Measurements from ENCODE around the gene MYLK. TPM values are rescaled to one million over a fixed set of nuclear protein-coding genes. Genes with fewer than 3 reads are reported as not detected.
"Not testable (repeated sequence)": the region's sequence is repeated elsewhere in the genome, so short reads cannot be mapped to it uniquely, and the experiment has no call there.

The MYLK gene
- total and polyA plus RNA-seq, 2 experiments from 2014 or later: 13.1 to 27.1 TPM

DNA sequence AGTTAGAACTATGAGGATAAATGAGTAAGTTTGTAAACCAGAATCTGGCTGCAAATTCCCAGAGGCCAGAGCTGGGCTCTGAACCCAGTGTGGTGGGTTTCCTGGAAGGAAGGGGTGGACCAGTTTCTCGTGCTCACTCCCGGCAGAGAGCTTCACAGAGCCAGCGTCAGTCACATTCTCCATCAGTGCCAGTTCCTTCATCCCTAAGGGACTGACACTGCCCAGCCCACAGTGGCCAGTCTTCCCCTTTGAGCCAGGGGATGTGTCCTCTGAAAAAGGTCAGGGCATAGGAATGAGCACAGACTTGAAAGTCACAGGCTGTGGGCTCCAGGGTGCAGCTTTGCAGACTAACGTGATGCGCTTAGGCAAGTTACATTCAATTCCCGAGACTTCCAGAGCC lies 163.5 kb downstream of the MYLK start:
- H3K9me2 ChIP-seq (replicated peaks; ENCODE audit: insufficient read depth): no peaks in the 10 kb centered on the region
- H3K79me2 ChIP-seq: no peaks in the 10 kb centered on the region
- no peak overlapping the region for H3K4me2 ChIP-seq
- 93% methylated on average over 6 of the region's 6 CpGs for WGBS (ENCODE audit: low lambda C conversion rate, missing lambda C conversion rate)
- no peaks in the 10 kb centered on the region for H3K4me1 ChIP-seq (ENCODE audit: insufficient read depth)
- H4K20me1 ChIP-seq (ENCODE audit: insufficient read depth, poor library complexity, severe bottlenecking): no peaks in the 10 kb centered on the region
- TF ChIP-seq EZH2phosphoT487 (IDR thresholded peaks at IDR 0.05; ENCODE audit: low read depth, severe bottlenecking, unreplicated experiment) (no peak), EZH2 (IDR thresholded peaks at IDR 0.05; ENCODE audit: borderline replicate concordance) (no peak)
- TF ChIP-seq, protein P1, sequence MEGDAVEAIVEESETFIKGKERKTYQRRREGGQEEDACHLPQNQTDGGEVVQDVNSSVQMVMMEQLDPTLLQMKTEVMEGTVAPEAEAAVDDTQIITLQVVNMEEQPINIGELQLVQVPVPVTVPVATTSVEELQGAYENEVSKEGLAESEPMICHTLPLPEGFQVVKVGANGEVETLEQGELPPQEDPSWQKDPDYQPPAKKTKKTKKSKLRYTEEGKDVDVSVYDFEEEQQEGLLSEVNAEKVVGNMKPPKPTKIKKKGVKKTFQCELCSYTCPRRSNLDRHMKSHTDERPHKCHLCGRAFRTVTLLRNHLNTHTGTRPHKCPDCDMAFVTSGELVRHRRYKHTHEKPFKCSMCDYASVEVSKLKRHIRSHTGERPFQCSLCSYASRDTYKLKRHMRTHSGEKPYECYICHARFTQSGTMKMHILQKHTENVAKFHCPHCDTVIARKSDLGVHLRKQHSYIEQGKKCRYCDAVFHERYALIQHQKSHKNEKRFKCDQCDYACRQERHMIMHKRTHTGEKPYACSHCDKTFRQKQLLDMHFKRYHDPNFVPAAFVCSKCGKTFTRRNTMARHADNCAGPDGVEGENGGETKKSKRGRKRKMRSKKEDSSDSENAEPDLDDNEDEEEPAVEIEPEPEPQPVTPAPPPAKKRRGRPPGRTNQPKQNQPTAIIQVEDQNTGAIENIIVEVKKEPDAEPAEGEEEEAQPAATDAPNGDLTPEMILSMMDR (IDR thresholded peaks at IDR 0.05; ENCODE audit: poor library complexity): no peak
- H3K27me3 ChIP-seq: no peaks in the 10 kb centered on the region
- DNase-seq (ENCODE audit: low spot score): no peak
- H2AFZ ChIP-seq: no peak overlapping the region
- no peaks in the 10 kb centered on the region for H3K36me3 ChIP-seq (replicated peaks; ENCODE audit: insufficient read depth, low read depth)
- no peak overlapping the region for H3K27ac ChIP-seq
- no peaks in the 10 kb centered on the region for H3K9me3 ChIP-seq (ENCODE audit: low read depth)
- H3K4me3 ChIP-seq: no peak overlapping the region

DNA sequence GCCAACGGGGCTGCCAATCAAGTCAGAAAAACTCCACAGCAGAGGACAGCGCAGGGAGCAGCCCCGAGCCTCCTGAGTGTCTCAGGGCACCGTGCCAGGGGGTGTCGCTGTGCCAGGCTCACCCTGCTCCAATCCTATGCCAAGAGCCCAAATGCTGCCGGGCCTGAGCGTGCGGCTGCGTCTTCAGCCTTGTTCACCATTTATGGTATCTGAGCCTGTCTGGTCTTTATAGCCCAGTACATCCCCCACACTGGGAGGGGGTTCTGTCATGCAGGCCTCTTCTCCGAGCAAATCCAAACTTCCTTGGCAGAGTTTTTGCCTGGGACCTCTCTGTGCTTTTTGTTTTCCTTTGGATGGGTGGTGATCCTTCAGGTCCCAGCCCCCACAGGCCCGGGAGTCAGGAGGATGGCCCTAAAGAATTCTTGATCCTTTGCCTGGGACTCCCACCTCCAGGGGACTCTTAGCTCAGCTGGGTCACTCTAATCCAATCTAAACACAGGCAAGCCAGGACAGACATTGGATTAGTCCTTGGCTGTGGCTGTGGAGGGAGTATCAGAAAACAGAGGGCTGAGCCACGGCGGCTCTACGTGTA lies 164.2 kb downstream of the MYLK start:
- no peak for DNase-seq (ENCODE audit: low spot score)

DNA sequence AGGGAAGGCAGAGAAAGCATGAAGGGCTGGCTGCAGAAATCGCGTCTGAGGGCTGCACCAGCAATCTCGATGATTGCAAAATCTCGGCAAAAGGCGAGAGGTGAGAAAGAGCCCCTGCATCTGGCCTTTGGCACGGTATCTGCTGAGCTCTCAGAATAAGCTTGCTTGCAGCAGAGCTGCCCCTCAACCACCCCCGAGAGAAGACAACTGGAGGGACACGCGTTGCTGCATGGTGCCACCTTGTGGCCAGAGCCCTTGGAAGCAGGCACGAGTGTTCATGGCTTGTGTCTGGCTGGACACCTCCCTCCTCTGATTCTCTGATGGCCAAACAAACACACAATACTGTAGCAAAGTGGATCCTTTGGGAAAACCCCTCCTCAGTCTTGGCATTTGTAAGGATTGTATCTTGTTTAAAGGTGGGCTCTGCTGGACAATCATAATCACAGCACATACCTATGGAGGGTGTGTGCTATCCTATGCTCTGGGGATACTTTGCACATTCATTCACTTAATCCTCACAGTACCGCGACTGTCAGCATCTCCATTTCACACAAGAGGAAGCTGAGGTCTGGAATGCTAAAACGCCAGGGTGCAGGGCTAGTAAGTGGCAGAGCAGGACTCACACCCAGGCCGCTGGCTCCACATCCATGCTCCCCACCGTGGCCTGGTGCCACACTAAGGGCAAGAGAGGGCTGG lies 164.9 kb downstream of the MYLK start:
- not testable (repeated sequence) for H3K9me3 ChIP-seq (ENCODE audit: low read depth); H3K4me1 ChIP-seq (ENCODE audit: insufficient read depth); H3K4me2 ChIP-seq; H2AFZ ChIP-seq; H3K79me2 ChIP-seq; H3K36me3 ChIP-seq (replicated peaks; ENCODE audit: insufficient read depth, low read depth); H4K20me1 ChIP-seq (ENCODE audit: insufficient read depth, poor library complexity, severe bottlenecking); H3K4me3 ChIP-seq; H3K27me3 ChIP-seq; H3K9me2 ChIP-seq (replicated peaks; ENCODE audit: insufficient read depth)
- DNase-seq (ENCODE audit: low spot score): peak; percentile 82
- 37% methylated on average over 15 of the region's 15 CpGs for WGBS (ENCODE audit: low lambda C conversion rate, missing lambda C conversion rate)
- TF ChIP-seq, protein P1 (IDR thresholded peaks at IDR 0.05; ENCODE audit: poor library complexity): peak; percentile 74
- peak overlapping the region; percentile 27 for H3K27ac ChIP-seq

More for the DNA sequence above, 164.2 kb downstream of the MYLK start:
- Histone ChIP-seq H3K4me3 (no peak overlapping the region), H3K27ac (peak overlapping the region; percentile 27), H3K4me1 (ENCODE audit: insufficient read depth) (no peaks in the 10 kb centered on the region), H3K79me2 (no peaks in the 10 kb centered on the region), H3K9me2 (replicated peaks; ENCODE audit: insufficient read depth) (no peaks in the 10 kb centered on the region), H3K9me3 (ENCODE audit: low read depth) (no peaks in the 10 kb centered on the region), H3K36me3 (replicated peaks; ENCODE audit: insufficient read depth, low read depth) (no peaks in the 10 kb centered on the region), H4K20me1 (ENCODE audit: insufficient read depth, poor library complexity, severe bottlenecking) (no peaks in the 10 kb centered on the region), H3K4me2 (no peak overlapping the region), H3K27me3 (no peaks in the 10 kb centered on the region), H2AFZ (no peak overlapping the region)
- 77% methylated on average over 14 of the region's 14 CpGs for WGBS (ENCODE audit: low lambda C conversion rate, missing lambda C conversion rate)
- TF ChIP-seq EZH2phosphoT487 (IDR thresholded peaks at IDR 0.05; ENCODE audit: low read depth, severe bottlenecking, unreplicated experiment) (no peak), EZH2 (IDR thresholded peaks at IDR 0.05; ENCODE audit: borderline replicate concordance) (no peak)
- TF ChIP-seq, protein P1 (IDR thresholded peaks at IDR 0.05; ENCODE audit: poor library complexity): no peak
